ENCODE data around the gene XPNPEP1.

The XPNPEP1 gene

GRCh38 chr10:109956454-109957091, 33.3 kb upstream of the XPNPEP1 start:
- ChIA-PET POLR2A (interaction anchor here (0.6 to 0.7 kb wide), 2 partner anchors 35 to 99 kb away, joined by 3 read pairs; no protein-coding TSS in a partner anchor), CTCF (interaction anchor here (0.9 to 1.8 kb wide), 11 partner anchors 11 to 72 kb away, joined by 3 to 11 read pairs (median 4); no protein-coding TSS in a partner anchor)
- no peak for DNase-seq (ENCODE audit: low read depth, low spot score)

GRCh38 chr10:109953766-109954165, 30.5 kb upstream of the XPNPEP1 start:
- TF ChIP-seq CTCF (IDR thresholded peaks at IDR 0.05; ENCODE audit: insufficient read depth, low read length, missing control alignments), result no peak
- no peak overlapping the region for H3K4me3 ChIP-seq (ENCODE audit: low read depth, low read length)
- POLR2A ChIA-PET, result no interaction called here
- CTCF ChIA-PET, result interaction anchor here (0.9 to 1.2 kb wide), 4 partner anchors 9 to 71 kb away, joined by 3 to 6 read pairs (median 3); no protein-coding TSS in a partner anchor
- DNase-seq (ENCODE audit: low read depth, low spot score), result no peak

More at GRCh38 chr10:109956454-109957091, 33.3 kb upstream of the XPNPEP1 start:
- peak; percentile 47 for TF ChIP-seq CTCF (IDR thresholded peaks at IDR 0.05; ENCODE audit: insufficient read depth, low read length, missing control alignments)
- no peak overlapping the region for H3K4me3 ChIP-seq (ENCODE audit: low read depth, low read length)

DNA sequence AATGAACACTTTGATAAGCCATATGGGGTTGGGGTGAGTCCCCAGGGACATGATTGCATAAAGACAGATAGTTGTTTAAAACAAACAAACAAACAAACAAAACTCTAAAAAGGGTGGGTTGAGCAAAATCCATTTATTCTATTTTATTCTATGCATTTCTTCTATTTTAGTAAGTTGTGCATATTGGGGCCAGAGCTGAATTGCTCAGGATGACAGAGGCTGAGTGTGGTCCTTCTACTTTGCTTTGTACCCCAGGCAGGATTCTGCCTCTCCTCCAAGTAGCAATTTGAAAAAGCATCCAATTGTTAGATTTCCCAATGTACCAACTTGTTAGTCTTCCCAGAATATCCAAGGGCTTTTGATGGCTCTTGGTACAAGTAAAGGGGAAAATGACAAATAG, 29.2 kb upstream of the XPNPEP1 start:
- no peak for DNase-seq (ENCODE audit: low read depth, low spot score)
- no peak for TF ChIP-seq CTCF (IDR thresholded peaks at IDR 0.05; ENCODE audit: insufficient read depth, low read length, missing control alignments)
- POLR2A ChIA-PET, result no interaction called here
- H3K4me3 ChIP-seq (ENCODE audit: low read depth, low read length), result no peak overlapping the region
- CTCF ChIA-PET, result no interaction called here

- no peak for TF ChIP-seq CTCF (IDR thresholded peaks at IDR 0.05; ENCODE audit: insufficient read depth, low read length, missing control alignments)
- CTCF ChIA-PET, result interaction anchor here (1.4 to 2.0 kb wide), 2 partner anchors 9 to 15 kb away, joined by 3 to 5 read pairs; no protein-coding TSS in a partner anchor
- no peak overlapping the region for H3K4me3 ChIP-seq (ENCODE audit: low read depth, low read length)
- no peak for DNase-seq (ENCODE audit: low read depth, low spot score)
- POLR2A ChIA-PET, result no interaction called here
Observed at GRCh38 chr10:109947111-109947920, 24.0 kb upstream of the XPNPEP1 start.

DNA sequence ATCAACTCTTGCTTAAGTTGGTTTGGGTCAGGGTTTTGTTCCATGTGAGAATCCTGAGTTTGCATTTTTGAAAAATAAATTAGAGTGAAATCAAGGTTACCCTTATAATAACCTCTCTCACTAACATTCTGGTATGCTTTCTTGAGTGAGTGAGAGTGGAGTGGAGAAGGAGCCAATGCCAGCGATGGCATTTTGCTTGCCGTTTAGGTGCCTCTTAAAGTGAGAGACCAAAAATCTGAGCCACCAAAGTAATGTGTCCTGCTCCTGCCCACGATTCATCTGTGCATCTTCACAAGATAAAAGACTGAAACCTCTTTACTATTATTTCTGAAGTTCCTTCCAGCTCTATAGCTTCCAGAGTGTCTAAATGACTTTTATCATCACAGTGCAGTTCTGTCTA, 23.4 kb upstream of the XPNPEP1 start:
- H3K4me3 ChIP-seq (ENCODE audit: low read depth, low read length), result no peak overlapping the region
- no peak for DNase-seq (ENCODE audit: low read depth, low spot score)
- no peak for TF ChIP-seq CTCF (IDR thresholded peaks at IDR 0.05; ENCODE audit: insufficient read depth, low read length, missing control alignments)
- CTCF ChIA-PET, result interaction anchor here (1.4 to 2.0 kb wide), 2 partner anchors 10 to 15 kb away, joined by 3 to 5 read pairs; no protein-coding TSS in a partner anchor
- POLR2A ChIA-PET, result no interaction called here

Measured in AG04449 (cell line).